ENCODE measurements around the gene LDLRAD3. TPM values are rescaled to one million over a fixed set of nuclear protein-coding genes. Genes with fewer than 3 reads are reported as not detected.

Gene LDLRAD3
- total RNA-seq, 1 donor from 2014 or later: 26.2 TPM

- no peak for DNase-seq (ENCODE audit: extremely low read depth, low read depth, low spot score)
These were observed 19.1 kb upstream of the LDLRAD3 start for GRCh38 chr11:35924811-35925210.

GRCh38 chr11:35927104-35927503, 16.8 kb upstream of the LDLRAD3 start:
- DNase-seq (ENCODE audit: extremely low read depth, low read depth, low spot score): no peak

GRCh38 chr11:35927682-35928081, 16.2 kb upstream of the LDLRAD3 start:
- no peak for DNase-seq (ENCODE audit: extremely low read depth, low read depth, low spot score)

- DNase-seq (ENCODE audit: extremely low read depth, low read depth, low spot score): no peak
These were observed 15.0 kb upstream of the LDLRAD3 start for GRCh38 chr11:35928688-35929395.

- no peak for DNase-seq (ENCODE audit: extremely low read depth, low read depth, low spot score)
These were observed 13.4 kb upstream of the LDLRAD3 start for GRCh38 chr11:35930466-35930865.

GRCh38 chr11:35932121-35932520, 11.7 kb upstream of the LDLRAD3 start:
- no peak for DNase-seq (ENCODE audit: extremely low read depth, low read depth, low spot score)

GRCh38 chr11:35932681-35933319, 11.1 kb upstream of the LDLRAD3 start:
- DNase-seq (ENCODE audit: extremely low read depth, low read depth, low spot score): no peak

GRCh38 chr11:35933320-35933871, 10.5 kb upstream of the LDLRAD3 start:
- DNase-seq (ENCODE audit: extremely low read depth, low read depth, low spot score): no peak

GRCh38 chr11:35934271-35934670, 9.6 kb upstream of the LDLRAD3 start:
- DNase-seq (ENCODE audit: extremely low read depth, low read depth, low spot score): no peak

- DNase-seq (ENCODE audit: extremely low read depth, low read depth, low spot score): no peak
These were observed 8.9 kb upstream of the LDLRAD3 start for GRCh38 chr11:35934981-35935380.

- no peak for DNase-seq (ENCODE audit: extremely low read depth, low read depth, low spot score)
These were observed 8.5 kb upstream of the LDLRAD3 start for GRCh38 chr11:35935390-35935789.

GRCh38 chr11:35937111-35937510, 6.8 kb upstream of the LDLRAD3 start:
- no peak for DNase-seq (ENCODE audit: extremely low read depth, low read depth, low spot score)

- no peak for DNase-seq (ENCODE audit: extremely low read depth, low read depth, low spot score)
These were observed 6.2 kb upstream of the LDLRAD3 start for GRCh38 chr11:35937700-35938099.

GRCh38 chr11:35938231-35938630, 5.6 kb upstream of the LDLRAD3 start:
- DNase-seq (ENCODE audit: extremely low read depth, low read depth, low spot score): no peak

GRCh38 chr11:35943309-35943708, 553 bp upstream of the LDLRAD3 start:
- DNase-seq (ENCODE audit: extremely low read depth, low read depth, low spot score): no peak

- DNase-seq (ENCODE audit: extremely low read depth, low read depth, low spot score): no peak
These were observed 758 bp downstream of the LDLRAD3 start for GRCh38 chr11:35944503-35945136.

GRCh38 chr11:35945137-35945518, 1.3 kb downstream of the LDLRAD3 start:
- DNase-seq (ENCODE audit: extremely low read depth, low read depth, low spot score): no peak

GRCh38 chr11:35946766-35947165, 2.9 kb downstream of the LDLRAD3 start:
- no peak for DNase-seq (ENCODE audit: extremely low read depth, low read depth, low spot score)

- DNase-seq (ENCODE audit: extremely low read depth, low read depth, low spot score): no peak
These were observed 3.6 kb downstream of the LDLRAD3 start for GRCh38 chr11:35947437-35947836.

GRCh38 chr11:35949242-35949641, 5.4 kb downstream of the LDLRAD3 start:
- no peak for DNase-seq (ENCODE audit: extremely low read depth, low read depth, low spot score)

GRCh38 chr11:35950082-35950481, 6.2 kb downstream of the LDLRAD3 start:
- no peak for DNase-seq (ENCODE audit: extremely low read depth, low read depth, low spot score)

GRCh38 chr11:35951680-35952079, 7.8 kb downstream of the LDLRAD3 start:
- DNase-seq (ENCODE audit: extremely low read depth, low read depth, low spot score): no peak

Measured in glomerular endothelial cell (primary cell).